ENCODE results near the gene FGF11.

Gene FGF11
- long read RNA-seq, partial matches to known transcripts = 0 of 1 reads
- long read RNA-seq, other reads (novel, unspliced or antisense) = 0 of 1 reads

GRCh38 chr17:7439462-7440112 lies at the start of gene FGF11:
FGF11 (plus strand) TSS chr17:7439512; CDS start chr17:7439621, 109 bp downstream.
- Histone ChIP-seq H3K4me3 (replicated peaks; ENCODE audit: insufficient read depth, low read length) (peak within 1 kb of the TSS; percentile 17), H3K27me3 (ENCODE audit: insufficient read depth, poor library complexity, severe bottlenecking) (peaks cover 8% of the 10 kb centered on the region), H3K27ac (replicated peaks) (no peak within 1 kb of the TSS)
- no peak for DNase-seq (ENCODE audit: low read depth in 1 of 2, low spot score in 1 of 2)
- TF ChIP-seq SPI1 (IDR thresholded peaks at IDR 0.05; ENCODE audit: borderline replicate concordance, low read depth) (no peak), POLR2AphosphoS5 (IDR thresholded peaks at IDR 0.05; ENCODE audit: low read depth) (no peak), REST (IDR thresholded peaks at IDR 0.05; ENCODE audit: insufficient replicate concordance, low read depth) (no peak), GABPA (IDR thresholded peaks at IDR 0.05; ENCODE audit: low read depth) (no peak), CTCF (IDR thresholded peaks at IDR 0.05; ENCODE audit: insufficient read depth, low read length) (no peak)

GRCh38 chr17:7389924-7390910 lies 49.1 kb upstream of the FGF11 start:
- Histone ChIP-seq H3K4me3 (replicated peaks; ENCODE audit: insufficient read depth, low read length) (no peak overlapping the region), H3K27ac (replicated peaks) (no peak overlapping the region), H3K27me3 (ENCODE audit: insufficient read depth, poor library complexity, severe bottlenecking) (no peaks in the 10 kb centered on the region)
- TF ChIP-seq SPI1 (IDR thresholded peaks at IDR 0.05; ENCODE audit: borderline replicate concordance, low read depth) (no peak), GABPA (IDR thresholded peaks at IDR 0.05; ENCODE audit: low read depth) (no peak), CTCF (IDR thresholded peaks at IDR 0.05; ENCODE audit: insufficient read depth, low read length) (no peak), REST (IDR thresholded peaks at IDR 0.05; ENCODE audit: insufficient replicate concordance, low read depth) (no peak), POLR2AphosphoS5 (IDR thresholded peaks at IDR 0.05; ENCODE audit: low read depth) (no peak)
- no peak for DNase-seq (ENCODE audit: low read depth in 1 of 2, low spot score in 1 of 2)

GRCh38 chr17:7391307-7391706 lies 48.0 kb upstream of the FGF11 start:
- TF ChIP-seq SPI1 (IDR thresholded peaks at IDR 0.05; ENCODE audit: borderline replicate concordance, low read depth) (no peak), POLR2AphosphoS5 (IDR thresholded peaks at IDR 0.05; ENCODE audit: low read depth) (no peak), GABPA (IDR thresholded peaks at IDR 0.05; ENCODE audit: low read depth) (no peak), REST (IDR thresholded peaks at IDR 0.05; ENCODE audit: insufficient replicate concordance, low read depth) (no peak), CTCF (IDR thresholded peaks at IDR 0.05; ENCODE audit: insufficient read depth, low read length) (no peak)
- DNase-seq (ENCODE audit: low read depth in 1 of 2, low spot score in 1 of 2) = no peak
- Histone ChIP-seq H3K27ac (replicated peaks) (no peak overlapping the region), H3K4me3 (replicated peaks; ENCODE audit: insufficient read depth, low read length) (no peak overlapping the region), H3K27me3 (ENCODE audit: insufficient read depth, poor library complexity, severe bottlenecking) (no peaks in the 10 kb centered on the region)

All from HL-60 (cell line).